NAMALWA (cell line): ENCODE results near the gene BCL10.
A peak's percentile ranks its signal among the peaks of the same experiment; 100 is the strongest.
"Not testable (repeated sequence)": the region's sequence is repeated elsewhere in the genome, so short reads cannot be mapped to it uniquely, and the experiment has no call there.

Experiments
- DNase-seq: peaks from one replicate; pipeline ENCODE4 v3.0.0-alpha.2; 2015; ENCODE audit warnings: low spot score

BCL10 gene

GRCh38 chr1:85264150-85264549 is 12.3 kb downstream of the BCL10 start:
- no peak for DNase-seq

- DNase-seq, result no peak
Measured at GRCh38 chr1:85262985-85263384, 13.4 kb downstream of the BCL10 start.

- no peak for DNase-seq
Measured at GRCh38 chr1:85259912-85260274, 16.5 kb downstream of the BCL10 start.

GRCh38 chr1:85259118-85259911 is 17.1 kb downstream of the BCL10 start, which contains the start of gene C1orf52:
Gene C1orf52, minus strand, starts transcription at chr1:85259662. Its CDS starts 29 bp downstream, at chr1:85259633.
- DNase-seq, result peak; percentile 95

GRCh38 chr1:85258536-85259117 is 17.8 kb downstream of the BCL10 start:
- DNase-seq, result peak; percentile 53

- DNase-seq, result not testable (repeated sequence)
Measured at GRCh38 chr1:85249042-85249441, 27.4 kb downstream of the BCL10 start.

- DNase-seq, result no peak
Measured at GRCh38 chr1:85245891-85246290, 30.5 kb downstream of the BCL10 start.

GRCh38 chr1:85245456-85245855 is 31.0 kb downstream of the BCL10 start:
- DNase-seq, result no peak

- no peak for DNase-seq
Measured at GRCh38 chr1:85244271-85245061, 32.0 kb downstream of the BCL10 start.

- no peak for DNase-seq
Measured at GRCh38 chr1:85243372-85243771, 33.1 kb downstream of the BCL10 start.

- no peak for DNase-seq
Measured at GRCh38 chr1:85240643-85241042, 35.8 kb downstream of the BCL10 start.

GRCh38 chr1:85240174-85240601 is 36.2 kb downstream of the BCL10 start:
- DNase-seq, result peak; percentile 46

GRCh38 chr1:85237613-85238012 is 38.8 kb downstream of the BCL10 start:
- DNase-seq, result no peak

- peak; percentile 43 for DNase-seq
Measured at GRCh38 chr1:85230305-85230977, 46.0 kb downstream of the BCL10 start.

GRCh38 chr1:85229574-85230097 is 46.8 kb downstream of the BCL10 start:
- DNase-seq, result no peak

- DNase-seq, result no peak
Measured at GRCh38 chr1:85228972-85229371, 47.5 kb downstream of the BCL10 start.

GRCh38 chr1:85225624-85226380 is 50.6 kb downstream of the BCL10 start:
- DNase-seq, result no peak

GRCh38 chr1:85224734-85225623 is 51.5 kb downstream of the BCL10 start:
- no peak for DNase-seq

- no peak for DNase-seq
Measured at GRCh38 chr1:85224295-85224694, 52.1 kb downstream of the BCL10 start.

GRCh38 chr1:85223334-85223733 is 53.1 kb downstream of the BCL10 start:
- DNase-seq, result no peak
